Measurements from ENCODE around the gene PDIA4.
"Not testable (repeated sequence)": the region's sequence is repeated elsewhere in the genome, so short reads cannot be mapped to it uniquely, and the experiment has no call there.

PDIA4 gene

DNA sequence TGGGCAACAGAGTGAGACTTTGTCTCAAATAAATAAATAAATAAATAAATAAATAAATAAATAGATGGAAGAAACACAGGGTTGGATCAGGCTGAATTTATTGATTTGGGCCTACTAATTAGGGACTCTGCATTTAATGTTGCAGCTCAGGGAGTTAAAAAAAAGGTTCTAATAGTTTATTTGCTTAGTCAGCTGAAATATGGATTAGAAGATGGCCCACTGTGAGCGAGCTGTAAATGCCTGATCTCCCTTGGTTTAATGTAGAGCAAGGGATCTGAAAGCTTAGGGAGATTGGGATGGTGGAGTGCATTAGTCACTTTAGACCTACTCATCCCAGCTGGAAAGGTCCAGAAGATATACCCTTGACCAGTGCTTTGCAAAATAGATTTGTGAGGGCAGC lies 25.1 kb upstream of the PDIA4 start:
- no peaks in the 10 kb centered on the region for H3K4me1 ChIP-seq (ENCODE audit: insufficient read depth, insufficient read length)
- H3K36me3 ChIP-seq (ENCODE audit: insufficient read depth, insufficient read length, low read length), result no peaks in the 10 kb centered on the region
- no peak for DNase-seq (ENCODE audit: low read depth, low spot score)
- no peak overlapping the region for H3K4me3 ChIP-seq (ENCODE audit: insufficient read length, low read depth)
- H3K9me3 ChIP-seq (ENCODE audit: insufficient read depth, low read length), result no peaks in the 10 kb centered on the region
- TF ChIP-seq ZNF274 (IDR thresholded peaks at IDR 0.05; ENCODE audit: low read depth, low read length) (no peak), YY1 (IDR thresholded peaks at IDR 0.05; ENCODE audit: insufficient read depth, insufficient read length) (no peak), SUZ12 (IDR thresholded peaks at IDR 0.05; ENCODE audit: extremely low read depth, insufficient read depth, insufficient read length) (no peak)
- H3K27me3 ChIP-seq (ENCODE audit: insufficient read depth, insufficient read length), result no peaks in the 10 kb centered on the region
- H3K9ac ChIP-seq (ENCODE audit: insufficient read length, low read depth), result no peak overlapping the region

DNA sequence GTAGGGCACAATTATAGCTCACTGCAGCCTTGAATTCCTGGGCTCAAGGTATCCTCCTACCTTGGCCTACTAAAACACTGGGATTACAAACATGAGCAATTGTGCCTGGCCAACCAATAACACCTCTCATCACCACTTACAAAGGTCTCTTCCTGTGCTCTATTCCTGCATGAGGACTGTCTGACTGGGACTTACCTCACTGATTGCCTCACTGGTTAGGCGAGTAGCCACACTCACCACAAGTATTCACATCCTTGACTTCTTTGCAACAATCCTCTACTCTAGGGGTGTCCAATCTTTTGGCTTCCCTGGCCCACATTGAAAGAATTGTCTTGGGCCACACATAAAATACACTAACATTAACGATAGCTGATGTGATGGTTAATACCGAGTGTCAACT lies 22.6 kb upstream of the PDIA4 start:
- no peaks in the 10 kb centered on the region for H3K27me3 ChIP-seq (ENCODE audit: insufficient read depth, insufficient read length)
- no peak overlapping the region for H3K4me3 ChIP-seq (ENCODE audit: insufficient read length, low read depth)
- no peak for DNase-seq (ENCODE audit: low read depth, low spot score)

DNA sequence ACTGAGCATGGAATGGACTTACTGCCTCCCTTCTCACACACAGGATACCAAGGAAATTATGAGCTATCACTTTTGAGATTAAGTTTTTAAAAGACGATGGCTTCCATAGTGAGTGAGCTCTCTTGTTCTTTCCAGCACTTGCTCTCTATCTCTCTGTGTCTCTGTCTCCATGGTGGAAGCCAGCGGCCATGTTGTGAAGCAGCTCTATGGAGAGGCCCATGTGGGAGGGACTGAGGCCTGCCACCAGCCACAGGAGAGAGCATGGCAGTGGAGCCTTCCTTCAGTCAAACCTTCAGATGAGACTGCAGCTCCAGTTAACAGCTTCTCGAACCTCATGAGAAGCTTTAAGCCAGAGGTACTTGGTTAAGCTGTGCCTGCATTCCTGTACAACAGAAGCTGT lies 20.5 kb upstream of the PDIA4 start:
- no peak overlapping the region for H3K4me3 ChIP-seq (ENCODE audit: insufficient read length, low read depth)
- H3K9me3 ChIP-seq (ENCODE audit: insufficient read depth, low read length), result no peaks in the 10 kb centered on the region
- no peaks in the 10 kb centered on the region for H3K36me3 ChIP-seq (ENCODE audit: insufficient read depth, insufficient read length, low read length)
- no peak for DNase-seq (ENCODE audit: low read depth, low spot score)
- no peaks in the 10 kb centered on the region for H3K4me1 ChIP-seq (ENCODE audit: insufficient read depth, insufficient read length)
- no peak overlapping the region for H3K9ac ChIP-seq (ENCODE audit: insufficient read length, low read depth)
- H3K27me3 ChIP-seq (ENCODE audit: insufficient read depth, insufficient read length), result no peaks in the 10 kb centered on the region
- TF ChIP-seq YY1 (IDR thresholded peaks at IDR 0.05; ENCODE audit: insufficient read depth, insufficient read length) (no peak), SUZ12 (IDR thresholded peaks at IDR 0.05; ENCODE audit: extremely low read depth, insufficient read depth, insufficient read length) (no peak), ZNF274 (IDR thresholded peaks at IDR 0.05; ENCODE audit: low read depth, low read length) (no peak)

More for the DNA sequence above, 22.6 kb upstream of the PDIA4 start:
- Histone ChIP-seq H3K9me3 (ENCODE audit: insufficient read depth, low read length) (no peaks in the 10 kb centered on the region), H3K4me1 (ENCODE audit: insufficient read depth, insufficient read length) (no peaks in the 10 kb centered on the region), H3K9ac (ENCODE audit: insufficient read length, low read depth) (no peak overlapping the region), H3K36me3 (ENCODE audit: insufficient read depth, insufficient read length, low read length) (no peaks in the 10 kb centered on the region)
- TF ChIP-seq ZNF274 (IDR thresholded peaks at IDR 0.05; ENCODE audit: low read depth, low read length), result no peak
- no peak for TF ChIP-seq YY1 (IDR thresholded peaks at IDR 0.05; ENCODE audit: insufficient read depth, insufficient read length)
- no peak for TF ChIP-seq SUZ12 (IDR thresholded peaks at IDR 0.05; ENCODE audit: extremely low read depth, insufficient read depth, insufficient read length)

DNA sequence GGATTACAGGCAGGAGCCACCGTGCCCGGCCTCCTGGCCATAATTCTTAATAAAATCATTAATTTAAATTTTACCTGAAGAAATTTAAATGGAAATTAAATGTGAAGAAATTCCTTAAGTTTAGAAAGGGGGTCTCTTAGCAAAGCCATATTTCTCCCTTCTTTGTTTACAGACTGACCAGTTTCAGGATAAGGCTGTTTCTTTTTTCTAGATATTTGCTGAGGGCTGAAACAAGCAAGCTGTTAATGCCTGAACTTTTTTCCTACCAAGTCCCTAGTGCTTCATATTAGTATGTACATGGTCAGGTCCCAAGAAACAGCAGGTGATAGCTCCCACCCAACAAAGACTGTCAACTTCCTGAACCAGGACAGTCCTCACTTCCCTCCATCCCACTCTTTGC lies 18.1 kb upstream of the PDIA4 start:
- DNase-seq (ENCODE audit: low read depth, low spot score), result no peak
- Histone ChIP-seq H3K9me3 (ENCODE audit: insufficient read depth, low read length) (no peaks in the 10 kb centered on the region), H3K4me1 (ENCODE audit: insufficient read depth, insufficient read length) (no peaks in the 10 kb centered on the region), H3K36me3 (ENCODE audit: insufficient read depth, insufficient read length, low read length) (no peaks in the 10 kb centered on the region), H3K9ac (ENCODE audit: insufficient read length, low read depth) (no peak overlapping the region), H3K27me3 (ENCODE audit: insufficient read depth, insufficient read length) (no peaks in the 10 kb centered on the region), H3K4me3 (ENCODE audit: insufficient read length, low read depth) (no peak overlapping the region)
- TF ChIP-seq SUZ12 (IDR thresholded peaks at IDR 0.05; ENCODE audit: extremely low read depth, insufficient read depth, insufficient read length) (no peak), YY1 (IDR thresholded peaks at IDR 0.05; ENCODE audit: insufficient read depth, insufficient read length) (no peak), ZNF274 (IDR thresholded peaks at IDR 0.05; ENCODE audit: low read depth, low read length) (no peak)

DNA sequence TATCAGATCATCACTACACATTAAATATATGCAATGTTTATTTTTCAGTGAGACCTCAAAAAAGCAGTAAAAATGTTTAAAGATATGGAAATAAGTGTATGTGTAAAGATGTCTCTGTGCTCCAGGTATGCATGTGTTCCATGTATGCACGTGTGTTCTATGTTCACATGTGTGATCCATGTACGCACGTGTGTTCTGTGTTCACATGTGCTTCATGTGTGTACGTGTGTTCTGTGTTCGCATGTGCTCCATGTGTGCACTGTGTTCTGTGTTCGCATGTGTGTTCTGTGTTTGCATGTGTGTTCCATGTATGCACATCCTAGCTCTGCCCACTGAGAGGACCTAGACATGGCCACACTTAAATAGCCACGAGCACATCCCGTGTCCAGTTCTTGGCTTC lies 15.6 kb upstream of the PDIA4 start:
- no peak for DNase-seq (ENCODE audit: low read depth, low spot score)
- Histone ChIP-seq H3K36me3 (ENCODE audit: insufficient read depth, insufficient read length, low read length) (no peaks in the 10 kb centered on the region), H3K4me3 (ENCODE audit: insufficient read length, low read depth) (no peak overlapping the region), H3K4me1 (ENCODE audit: insufficient read depth, insufficient read length) (no peaks in the 10 kb centered on the region), H3K9ac (ENCODE audit: insufficient read length, low read depth) (no peak overlapping the region), H3K27me3 (ENCODE audit: insufficient read depth, insufficient read length) (no peaks in the 10 kb centered on the region), H3K9me3 (ENCODE audit: insufficient read depth, low read length) (no peaks in the 10 kb centered on the region)
- TF ChIP-seq YY1 (IDR thresholded peaks at IDR 0.05; ENCODE audit: insufficient read depth, insufficient read length), result no peak
- no peak for TF ChIP-seq ZNF274 (IDR thresholded peaks at IDR 0.05; ENCODE audit: low read depth, low read length)
- TF ChIP-seq SUZ12 (IDR thresholded peaks at IDR 0.05; ENCODE audit: extremely low read depth, insufficient read depth, insufficient read length), result no peak

DNA sequence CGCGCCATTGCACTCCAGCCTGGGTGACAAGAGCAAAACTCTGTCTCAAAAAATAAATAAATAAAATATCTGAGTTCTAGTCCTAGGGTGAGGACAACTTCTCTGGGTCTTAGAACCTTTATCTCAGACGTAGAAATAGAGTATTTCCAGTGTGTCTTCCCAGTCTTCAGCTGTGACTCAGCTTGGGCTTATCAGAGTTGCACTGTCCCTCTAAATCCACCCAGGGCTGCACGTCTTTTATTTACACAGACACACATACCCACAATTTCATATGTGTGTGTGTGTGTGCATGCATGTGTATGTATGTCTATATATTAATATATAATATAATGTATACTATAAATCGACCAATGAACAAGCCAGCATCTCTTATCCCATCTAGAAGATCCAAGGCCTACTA lies 13.0 kb upstream of the PDIA4 start:
- no peak for DNase-seq (ENCODE audit: low read depth, low spot score)
- Histone ChIP-seq H3K9ac (ENCODE audit: insufficient read length, low read depth) (no peak overlapping the region), H3K36me3 (ENCODE audit: insufficient read depth, insufficient read length, low read length) (no peaks in the 10 kb centered on the region), H3K4me3 (ENCODE audit: insufficient read length, low read depth) (no peak overlapping the region), H3K4me1 (ENCODE audit: insufficient read depth, insufficient read length) (no peaks in the 10 kb centered on the region), H3K27me3 (ENCODE audit: insufficient read depth, insufficient read length) (no peaks in the 10 kb centered on the region), H3K9me3 (ENCODE audit: insufficient read depth, low read length) (no peaks in the 10 kb centered on the region)
- no peak for TF ChIP-seq ZNF274 (IDR thresholded peaks at IDR 0.05; ENCODE audit: low read depth, low read length)
- TF ChIP-seq SUZ12 (IDR thresholded peaks at IDR 0.05; ENCODE audit: extremely low read depth, insufficient read depth, insufficient read length), result no peak
- TF ChIP-seq YY1 (IDR thresholded peaks at IDR 0.05; ENCODE audit: insufficient read depth, insufficient read length), result no peak

DNA sequence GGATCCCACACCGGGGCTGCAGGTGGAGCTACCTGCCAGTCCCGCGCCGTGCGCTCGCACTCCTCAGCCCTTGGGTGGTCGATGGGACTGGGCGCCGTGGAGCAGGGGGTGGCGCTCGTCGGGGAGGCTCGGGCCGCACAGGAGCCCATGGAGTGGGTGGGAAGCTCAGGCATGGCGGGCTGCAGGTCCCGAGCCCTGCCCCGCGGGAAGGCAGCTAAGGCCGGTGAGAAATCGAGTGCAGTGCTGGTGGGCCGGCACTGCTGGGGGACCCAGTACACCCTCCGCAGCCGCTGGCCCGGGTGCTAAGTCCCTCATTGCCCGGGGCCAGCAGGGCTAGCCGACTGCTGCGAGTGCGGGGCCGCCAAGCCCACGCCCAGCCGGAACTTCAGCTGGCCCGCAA lies 10.3 kb upstream of the PDIA4 start:
- DNase-seq (ENCODE audit: low read depth, low spot score); H3K36me3 ChIP-seq (ENCODE audit: insufficient read depth, insufficient read length, low read length): not testable (repeated sequence)

DNA sequence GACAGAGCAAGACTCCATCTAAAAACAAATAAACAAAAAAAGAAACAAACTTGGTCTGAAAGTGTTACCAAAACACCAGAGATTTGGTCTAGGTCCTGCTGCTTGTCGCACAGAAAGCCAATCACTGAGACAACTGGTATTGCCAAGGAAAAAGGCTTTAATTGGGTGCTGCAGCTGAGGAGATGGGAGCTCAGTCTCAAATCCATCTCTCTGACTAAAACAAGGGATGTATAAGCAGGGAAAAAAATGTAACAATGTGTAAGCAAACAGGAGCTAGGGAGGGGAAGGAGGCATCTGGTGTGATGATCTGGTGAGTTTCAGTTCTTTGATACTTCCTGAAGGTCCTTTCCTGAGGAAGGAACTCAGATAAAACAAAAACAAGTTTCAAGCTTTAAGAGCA lies 8.4 kb upstream of the PDIA4 start:
- no peak for TF ChIP-seq ZNF274 (IDR thresholded peaks at IDR 0.05; ENCODE audit: low read depth, low read length)
- TF ChIP-seq SUZ12 (IDR thresholded peaks at IDR 0.05; ENCODE audit: extremely low read depth, insufficient read depth, insufficient read length), result no peak
- no peak for TF ChIP-seq YY1 (IDR thresholded peaks at IDR 0.05; ENCODE audit: insufficient read depth, insufficient read length)
- no peak for DNase-seq (ENCODE audit: low read depth, low spot score)
- H3K9me3 ChIP-seq (ENCODE audit: insufficient read depth, low read length), result no peaks in the 10 kb centered on the region
- no peaks in the 10 kb centered on the region for H3K36me3 ChIP-seq (ENCODE audit: insufficient read depth, insufficient read length, low read length)
- H3K9ac ChIP-seq (ENCODE audit: insufficient read length, low read depth), result no peak overlapping the region
- no peak overlapping the region for H3K4me3 ChIP-seq (ENCODE audit: insufficient read length, low read depth)
- H3K27me3 ChIP-seq (ENCODE audit: insufficient read depth, insufficient read length), result no peaks in the 10 kb centered on the region
- no peaks in the 10 kb centered on the region for H3K4me1 ChIP-seq (ENCODE audit: insufficient read depth, insufficient read length)

More for the DNA sequence above, 10.3 kb upstream of the PDIA4 start:
- not testable (repeated sequence) for H3K9ac ChIP-seq (ENCODE audit: insufficient read length, low read depth); H3K9me3 ChIP-seq (ENCODE audit: insufficient read depth, low read length); H3K4me3 ChIP-seq (ENCODE audit: insufficient read length, low read depth); H3K27me3 ChIP-seq (ENCODE audit: insufficient read depth, insufficient read length); H3K4me1 ChIP-seq (ENCODE audit: insufficient read depth, insufficient read length)

Measured in NT2/D1 (cell line).